Stomach (tissue), 4 donors: ENCODE measurements around the gene TMEM247.

Experiments
- CTCF ChIP-seq, 7 experiments: fragments of 450-650 bp in 4 of 7; fragments of 200-600 bp in 3 of 7; sonication (generic) in 3 of 7; IDR thresholded peaks; one replicate each; pipeline ENCODE4 v1.5.1; 2016 to 2019; ENCODE audit warnings: antibody characterized with exemption in 7 of 7, control low read depth in 2 of 7, mild to moderate bottlenecking in 1 of 7
- POLR2A ChIP-seq, 4 donors: fragments of 450-650 bp; IDR thresholded peaks; one replicate each; pipeline ENCODE4 v1.6.1; 2016; ENCODE audit warnings: antibody characterized with exemption in 4 of 4, control low read depth in 2 of 4, mild to moderate bottlenecking in 1 of 4, moderate library complexity in 1 of 4
- POLR2AphosphoS5 ChIP-seq, 3 donors: sonication (generic); formaldehyde crosslinking; IDR thresholded peaks; one replicate each; pipeline ENCODE4 v1.6.1; 2016; ENCODE audit warnings: antibody characterized with exemption in 3 of 3

- TF ChIP-seq POLR2AphosphoS5 (IDR thresholded peaks at IDR 0.05), result no peak
- TF ChIP-seq POLR2A (IDR thresholded peaks at IDR 0.05), result no peak
- TF ChIP-seq CTCF (IDR thresholded peaks at IDR 0.05), result no peak
Measured at GRCh38 chr2:46459694-46460093, 19.7 kb upstream of the TMEM247 start.
